GM19240 (cell line): Measurements from ENCODE around the gene ERCC4.
A peak's percentile ranks its signal among the peaks of the same experiment; 100 is the strongest.

Source experiments
- DNase-seq: peaks from one replicate; pipeline ENCODE4 v3.0.0; 2011; ENCODE audit warnings: low spot score; ENCODE audit not compliant: insufficient read length

ERCC4 gene

GRCh38 chr16:13994239-13995106, 74.5 kb downstream of the ERCC4 start:
- DNase-seq: no peak

- no peak for DNase-seq
These were observed 75.2 kb downstream of the ERCC4 start for GRCh38 chr16:13995194-13995593.

- DNase-seq: no peak
These were observed 76.9 kb downstream of the ERCC4 start for GRCh38 chr16:13996778-13997288.

- DNase-seq: no peak
These were observed 77.6 kb downstream of the ERCC4 start for GRCh38 chr16:13997526-13997925.

- DNase-seq: peak; percentile 33
These were observed 78.0 kb downstream of the ERCC4 start for GRCh38 chr16:13997933-13998332.

GRCh38 chr16:13999071-13999894, 79.3 kb downstream of the ERCC4 start:
- no peak for DNase-seq

- no peak for DNase-seq
These were observed 80.0 kb downstream of the ERCC4 start for GRCh38 chr16:13999895-14000425.

- no peak for DNase-seq
These were observed 81.6 kb downstream of the ERCC4 start for GRCh38 chr16:14001521-14001920.
